Osteoblast (primary cell): Measurements from ENCODE around the gene PUS1. TPM values are rescaled to one million over a fixed set of nuclear protein-coding genes. Genes with fewer than 3 reads are reported as not detected.

Source experiments
- DNase-seq: peaks from one replicate; pipeline ENCODE4 v3.0.0; 2011; ENCODE audit warnings: low spot score, mixed read lengths; ENCODE audit not compliant: insufficient read length; ENCODE audit errors: missing footprints
- H2AFZ ChIP-seq: 2 replicates; pipeline ENCODE4 v1.6.0; 2011; ENCODE audit warnings: mild to moderate bottlenecking, low read length
- H3K27ac ChIP-seq: 2 replicates; pipeline ENCODE4 v1.5.1; 2011; ENCODE audit warnings: mild to moderate bottlenecking, low read depth, low read length, moderate library complexity
- H3K27me3 ChIP-seq: 2 replicates; pipeline ENCODE4 v1.6.0; 2012; ENCODE audit warnings: mild to moderate bottlenecking, control low read depth, inconsistent platforms, low read length, moderate library complexity; ENCODE audit not compliant: insufficient read depth
- H3K36me3 ChIP-seq: 2 replicates; pipeline ENCODE4 v1.5.1; 2011; ENCODE audit warnings: mild to moderate bottlenecking, low read length, control low read depth, moderate library complexity; ENCODE audit not compliant: insufficient read depth
- H3K4me1 ChIP-seq: 2 replicates; pipeline ENCODE4 v1.5.1; 2011; ENCODE audit warnings: mild to moderate bottlenecking, low read length, control low read depth, moderate library complexity; ENCODE audit not compliant: insufficient read depth
- H3K4me2 ChIP-seq: 2 replicates; pipeline ENCODE4 v1.6.0; 2011; ENCODE audit warnings: mild to moderate bottlenecking, low read length; ENCODE audit not compliant: insufficient read depth
- H3K4me3 ChIP-seq: fragments of 200-600 bp; sonication (generic); 3 replicates; pipeline ENCODE4 v1.5.1; 2012; ENCODE audit warnings: mild to moderate bottlenecking, low read length, inconsistent platforms; ENCODE audit not compliant: insufficient read depth
- H3K79me2 ChIP-seq: 2 replicates; pipeline ENCODE4 v1.6.0; 2012; ENCODE audit warnings: mild to moderate bottlenecking, low read length, control low read depth, inconsistent platforms; ENCODE audit not compliant: insufficient read depth
- H3K9me3 ChIP-seq: 2 replicates; pipeline ENCODE4 v1.5.1; 2011; ENCODE audit warnings: low read depth, low read length, control low read depth
- H4K20me1 ChIP-seq: 2 replicates; pipeline ENCODE4 v1.6.0; 2012; ENCODE audit warnings: mild to moderate bottlenecking, low read length, control low read depth; ENCODE audit not compliant: insufficient read depth
- CTCF ChIP-seq: IDR thresholded peaks from 2 replicates; pipeline ENCODE4 v1.5.1; 2011; ENCODE audit warnings: mild to moderate bottlenecking, low read depth, low read length, moderate library complexity; ENCODE audit errors: extremely low read depth
- total RNA-seq: library from RNA; depleted of rRNA; stranded (reverse); fragments of >200 nt; gene quantifications from 2 replicates; pipeline ENCODE4 v1.2.3, GENCODE V29; 2012

Gene PUS1
- total RNA-seq, 1 donor, result 7.6 TPM

- no peaks in the 10 kb centered on the region for H3K79me2 ChIP-seq
- TF ChIP-seq CTCF, result no peak
- H4K20me1 ChIP-seq, result peaks cover 5% of the 10 kb centered on the region
- no peak overlapping the region for H3K4me2 ChIP-seq
- no peak overlapping the region for H3K27ac ChIP-seq
- H3K4me3 ChIP-seq, result no peak overlapping the region
- H3K4me1 ChIP-seq, result no peaks in the 10 kb centered on the region
- no peaks in the 10 kb centered on the region for H3K27me3 ChIP-seq
- H2AFZ ChIP-seq, result no peak overlapping the region
- no peak for DNase-seq
- H3K9me3 ChIP-seq, result no peaks in the 10 kb centered on the region
- peaks cover 61% of the 10 kb centered on the region for H3K36me3 ChIP-seq
Measured at GRCh38 chr12:131938082-131938481, 9.0 kb downstream of the PUS1 start.

GRCh38 chr12:131939007-131939406 is 9.9 kb downstream of the PUS1 start:
- H3K36me3 ChIP-seq, result peaks cover 54% of the 10 kb centered on the region
- peak; percentile 44 for DNase-seq

GRCh38 chr12:131940141-131940547 is 11.1 kb downstream of the PUS1 start:
- no peaks in the 10 kb centered on the region for H3K79me2 ChIP-seq
- TF ChIP-seq CTCF, result no peak
- peaks cover 46% of the 10 kb centered on the region for H3K36me3 ChIP-seq
- no peak overlapping the region for H3K4me2 ChIP-seq
- no peak overlapping the region for H2AFZ ChIP-seq
- H4K20me1 ChIP-seq, result peaks cover 5% of the 10 kb centered on the region
- no peaks in the 10 kb centered on the region for H3K4me1 ChIP-seq
- H3K9me3 ChIP-seq, result no peaks in the 10 kb centered on the region
- H3K4me3 ChIP-seq, result no peak overlapping the region
- H3K27ac ChIP-seq, result no peak overlapping the region
- DNase-seq, result no peak
- no peaks in the 10 kb centered on the region for H3K27me3 ChIP-seq

More at GRCh38 chr12:131939007-131939406, 9.9 kb downstream of the PUS1 start:
- Histone ChIP-seq H2AFZ (no peak overlapping the region), H3K27ac (no peak overlapping the region), H4K20me1 (peaks cover 5% of the 10 kb centered on the region), H3K4me3 (no peak overlapping the region), H3K4me1 (no peaks in the 10 kb centered on the region), H3K27me3 (no peaks in the 10 kb centered on the region), H3K9me3 (no peaks in the 10 kb centered on the region), H3K4me2 (no peak overlapping the region), H3K79me2 (no peaks in the 10 kb centered on the region)
- no peak for TF ChIP-seq CTCF

GRCh38 chr12:131941116-131941986 is 12.3 kb downstream of the PUS1 start:
- no peak overlapping the region for H3K4me3 ChIP-seq
- DNase-seq, result peak; percentile 58
- no peaks in the 10 kb centered on the region for H3K79me2 ChIP-seq
- H4K20me1 ChIP-seq, result peaks cover 5% of the 10 kb centered on the region
- no peak overlapping the region for H3K27ac ChIP-seq
- no peaks in the 10 kb centered on the region for H3K27me3 ChIP-seq
- H3K4me1 ChIP-seq, result no peaks in the 10 kb centered on the region
- peaks cover 36% of the 10 kb centered on the region for H3K36me3 ChIP-seq
- H3K9me3 ChIP-seq, result no peaks in the 10 kb centered on the region
- no peak overlapping the region for H2AFZ ChIP-seq
- H3K4me2 ChIP-seq, result no peak overlapping the region
- no peak for TF ChIP-seq CTCF
